Fibroblast of pulmonary artery (primary cell): ENCODE measurements around the gene DNAH14.
"Not testable (repeated sequence)": the region's sequence is repeated elsewhere in the genome, so short reads cannot be mapped to it uniquely, and the experiment has no call there.

Source experiments
- DNase-seq: peaks from one replicate; pipeline ENCODE4 v3.0.0-alpha.2; 2010; ENCODE audit warnings: low read depth
- H3K4me3 ChIP-seq: replicated peaks from 2 replicates; pipeline ENCODE4 v1.5.1; 2011; ENCODE audit warnings: low read depth, mild to moderate bottlenecking, control low read depth, low read length, moderate library complexity
- CTCF ChIP-seq: IDR thresholded peaks from 2 replicates; pipeline ENCODE4 v1.5.1; 2011; ENCODE audit warnings: mild to moderate bottlenecking, control low read depth, low read length, inconsistent platforms; ENCODE audit errors: missing control alignments

DNAH14 gene

GRCh38 chr1:225156254-225156653 is 226.8 kb downstream of the DNAH14 start:
- peak; percentile 78 for DNase-seq
- H3K4me3 ChIP-seq = no peak overlapping the region
- TF ChIP-seq CTCF = no peak

DNA sequence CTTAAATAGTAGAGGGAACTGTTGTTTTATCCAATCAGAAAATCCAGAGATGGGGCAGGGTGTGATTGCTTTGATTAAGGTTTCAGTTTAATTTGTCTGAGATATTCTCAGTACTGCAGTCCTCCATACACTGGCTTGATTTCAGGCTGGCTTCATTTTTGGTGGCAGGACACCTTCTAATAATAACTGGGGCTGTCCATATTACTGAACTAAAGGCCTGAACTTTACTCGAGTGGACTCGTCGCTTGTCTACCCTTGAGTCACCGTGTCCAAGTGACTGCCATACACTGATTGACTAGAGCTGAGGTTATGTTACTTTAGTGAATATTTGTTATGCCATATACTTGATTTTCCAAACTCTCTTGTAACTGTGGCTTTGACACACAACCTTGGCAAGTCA is 228.8 kb downstream of the DNAH14 start:
- TF ChIP-seq CTCF = no peak
- DNase-seq = no peak
- H3K4me3 ChIP-seq = no peak overlapping the region

GRCh38 chr1:225159793-225160192 is 230.3 kb downstream of the DNAH14 start:
- no peak overlapping the region for H3K4me3 ChIP-seq
- TF ChIP-seq CTCF = no peak
- DNase-seq = no peak

GRCh38 chr1:225177409-225177808 is 247.9 kb downstream of the DNAH14 start:
- H3K4me3 ChIP-seq = not testable (repeated sequence)

GRCh38 chr1:225179686-225180085 is 250.2 kb downstream of the DNAH14 start:
- no peak overlapping the region for H3K4me3 ChIP-seq
- no peak for DNase-seq
- no peak for TF ChIP-seq CTCF

More at GRCh38 chr1:225177409-225177808, 247.9 kb downstream of the DNAH14 start:
- not testable (repeated sequence) for DNase-seq

DNA sequence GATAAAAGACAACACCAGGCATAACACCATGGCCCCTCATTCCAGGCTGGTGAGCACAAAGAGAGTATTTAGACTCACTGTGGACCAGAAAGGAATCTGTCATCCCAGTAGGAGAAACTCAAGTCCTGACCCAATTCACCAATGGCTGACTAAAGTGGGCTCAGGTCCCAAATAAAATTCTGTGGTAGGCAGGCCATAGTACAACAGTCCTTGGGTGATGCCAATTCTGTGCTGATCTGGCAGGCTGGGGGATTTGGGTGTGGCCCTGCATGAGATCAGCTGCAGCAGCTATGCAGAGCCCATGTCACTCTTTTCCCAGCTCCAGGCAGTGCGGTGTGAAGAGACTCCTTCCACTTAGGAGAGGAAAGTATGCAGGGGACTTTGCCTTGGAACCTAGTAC is 253.2 kb downstream of the DNAH14 start:
- no peak for DNase-seq
- H3K4me3 ChIP-seq = no peak overlapping the region
- TF ChIP-seq CTCF = no peak

DNA sequence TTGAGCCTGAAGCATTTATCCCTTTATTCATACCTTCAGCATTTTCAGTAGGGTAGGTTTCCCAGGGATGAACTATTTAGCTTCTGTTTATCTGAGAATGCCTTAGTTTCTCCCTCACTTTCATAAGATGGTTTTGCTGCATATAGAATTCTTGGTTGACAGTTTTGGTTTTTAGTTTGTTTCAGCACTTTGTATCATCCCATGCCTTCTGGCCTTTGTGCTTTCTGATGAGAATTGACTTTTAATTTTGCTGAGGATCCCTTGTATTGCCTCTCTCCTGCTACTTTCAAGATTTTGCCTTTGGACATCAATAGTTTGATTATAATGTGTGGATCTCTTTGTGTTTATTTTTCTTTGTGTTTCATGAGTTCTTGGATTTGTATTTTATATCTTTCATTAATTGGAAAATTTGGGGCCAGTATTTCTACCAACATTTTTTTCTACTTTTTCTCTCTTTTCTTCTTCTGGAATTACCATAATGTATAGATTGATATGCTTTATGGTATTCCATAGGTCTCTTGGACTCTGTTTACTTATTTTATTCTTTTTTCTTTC is 261.8 kb downstream of the DNAH14 start:
- no peak for DNase-seq
- TF ChIP-seq CTCF = no peak
- no peak overlapping the region for H3K4me3 ChIP-seq
